ENCODE data around the gene REXO1.
A peak's percentile ranks its signal among the peaks of the same experiment; 100 is the strongest.
"Not testable (repeated sequence)": the region's sequence is repeated elsewhere in the genome, so short reads cannot be mapped to it uniquely, and the experiment has no call there.

The REXO1 gene

GRCh38 chr19:1811472-1811894, 36.8 kb downstream of the REXO1 start:
- peak in 1 of 2 experiments; percentile 17 for DNase-seq

- DNase-seq = no peak
These were observed 37.7 kb downstream of the REXO1 start for GRCh38 chr19:1810439-1811160.

GRCh38 chr19:1809678-1810077, 38.6 kb downstream of the REXO1 start:
- DNase-seq = no peak

DNA sequence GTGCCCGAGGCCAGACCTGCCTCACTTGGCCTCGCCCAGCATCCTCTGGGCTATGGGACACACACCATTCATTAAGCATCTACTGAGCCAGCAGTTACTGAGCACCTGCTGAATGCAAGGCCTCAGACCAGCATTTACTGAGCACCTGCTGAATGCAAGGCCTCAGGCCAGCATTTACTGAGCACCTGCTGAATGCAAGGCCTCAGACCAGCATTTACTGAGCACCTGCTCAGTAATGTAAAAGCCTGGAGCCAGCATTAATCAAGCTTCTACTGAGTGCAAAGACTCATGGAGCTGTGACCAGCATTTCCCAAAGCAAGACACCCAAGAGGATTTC, 39.9 kb downstream of the REXO1 start:
- no peak for DNase-seq

GRCh38 chr19:1807695-1808394, 40.4 kb downstream of the REXO1 start:
- no peak for DNase-seq

DNA sequence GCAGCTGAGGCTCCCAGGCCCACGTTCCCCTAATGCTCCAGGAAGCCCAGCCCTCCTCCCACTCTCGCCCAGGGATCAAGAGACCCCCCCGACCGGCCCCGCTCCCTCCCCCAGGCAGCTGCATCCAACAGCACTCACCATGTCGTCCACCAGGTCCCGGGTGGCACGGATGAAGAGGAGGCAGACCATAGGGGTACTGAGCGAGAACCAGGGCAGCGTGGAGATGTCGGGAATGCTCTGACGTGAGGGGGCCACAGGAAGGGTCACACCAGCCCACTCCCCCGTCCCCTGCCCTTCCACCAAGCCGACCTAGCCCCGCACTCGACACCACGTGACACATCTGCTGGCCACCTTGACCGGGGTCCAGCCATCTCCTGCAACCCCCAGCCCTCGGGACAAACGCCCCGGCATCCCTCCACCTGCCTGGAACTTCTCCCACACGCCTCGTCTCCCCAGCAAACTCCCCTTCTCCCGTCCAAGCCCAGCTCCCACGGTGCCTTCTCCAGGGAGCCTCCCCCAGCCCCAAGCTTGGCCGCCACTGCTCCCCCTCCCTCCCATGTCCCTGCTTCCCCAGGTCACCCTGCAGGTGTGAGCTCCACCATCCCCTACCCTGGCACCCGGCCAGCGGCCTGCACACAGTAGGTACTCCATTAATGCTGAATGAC, 41.1 kb downstream of the REXO1 start:
- DNase-seq = no peak

DNA sequence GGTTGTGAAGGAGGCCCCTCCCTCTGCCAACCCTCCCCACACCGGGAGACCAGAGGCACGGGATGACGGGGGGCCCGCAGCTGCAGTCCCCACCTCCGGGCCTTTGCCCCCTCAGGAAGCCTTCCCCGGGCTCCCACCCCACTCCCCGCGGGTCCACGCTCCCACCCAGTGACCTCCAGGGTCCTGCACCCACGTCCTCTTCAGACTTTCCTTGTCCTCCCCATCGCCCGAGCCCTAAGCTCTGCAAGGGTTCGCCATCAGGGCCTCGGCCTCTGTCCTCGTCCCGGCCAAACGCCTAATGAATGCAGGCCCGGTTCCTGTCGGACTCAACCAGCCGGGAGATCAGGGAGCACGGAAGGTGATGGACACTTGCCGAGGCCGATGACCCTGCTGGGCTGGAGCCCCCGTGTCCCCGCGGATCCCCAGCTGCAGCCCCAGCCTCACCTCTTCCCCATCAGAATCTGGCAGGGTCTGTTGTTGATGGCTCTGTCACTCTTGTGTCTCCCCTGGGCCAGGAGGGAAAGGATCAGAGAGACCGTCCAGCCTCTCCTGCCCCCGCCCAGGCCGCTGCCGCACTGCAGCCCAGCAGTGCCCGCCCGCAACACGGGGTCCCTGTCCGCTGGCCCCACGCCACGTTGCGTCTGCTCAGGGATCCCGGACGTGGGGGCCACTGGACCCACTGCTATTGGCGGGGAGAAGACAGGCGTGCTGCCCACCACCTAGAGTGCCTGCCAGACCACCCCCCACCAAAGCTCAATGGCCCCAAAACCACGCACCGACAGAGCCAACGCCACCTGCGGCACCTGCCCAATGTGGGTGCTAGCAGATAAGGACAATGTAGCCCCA, 41.9 kb downstream of the REXO1 start:
- no peak for DNase-seq

- no peak for DNase-seq
These were observed 42.7 kb downstream of the REXO1 start for GRCh38 chr19:1805401-1806183.

DNA sequence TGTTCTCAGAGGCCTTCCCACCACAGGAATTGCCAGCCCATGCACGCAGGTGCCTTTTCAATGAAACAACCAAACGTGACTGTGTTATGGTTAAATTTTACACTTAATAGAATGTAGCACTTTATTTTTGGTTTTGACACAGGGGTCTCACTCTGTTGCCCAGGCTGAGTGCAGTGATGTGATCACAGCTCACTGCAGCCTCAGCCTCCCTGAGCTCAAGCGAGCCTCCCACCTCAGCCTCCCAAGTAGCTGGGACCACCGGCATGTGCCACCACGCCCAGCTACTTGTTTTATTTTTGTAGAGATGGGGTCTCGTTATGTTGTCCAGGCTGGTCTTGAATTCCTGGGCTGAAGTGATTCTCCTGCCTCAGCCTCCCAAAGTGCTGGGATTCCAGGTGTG, 43.4 kb downstream of the REXO1 start:
- no peak for DNase-seq

DNA sequence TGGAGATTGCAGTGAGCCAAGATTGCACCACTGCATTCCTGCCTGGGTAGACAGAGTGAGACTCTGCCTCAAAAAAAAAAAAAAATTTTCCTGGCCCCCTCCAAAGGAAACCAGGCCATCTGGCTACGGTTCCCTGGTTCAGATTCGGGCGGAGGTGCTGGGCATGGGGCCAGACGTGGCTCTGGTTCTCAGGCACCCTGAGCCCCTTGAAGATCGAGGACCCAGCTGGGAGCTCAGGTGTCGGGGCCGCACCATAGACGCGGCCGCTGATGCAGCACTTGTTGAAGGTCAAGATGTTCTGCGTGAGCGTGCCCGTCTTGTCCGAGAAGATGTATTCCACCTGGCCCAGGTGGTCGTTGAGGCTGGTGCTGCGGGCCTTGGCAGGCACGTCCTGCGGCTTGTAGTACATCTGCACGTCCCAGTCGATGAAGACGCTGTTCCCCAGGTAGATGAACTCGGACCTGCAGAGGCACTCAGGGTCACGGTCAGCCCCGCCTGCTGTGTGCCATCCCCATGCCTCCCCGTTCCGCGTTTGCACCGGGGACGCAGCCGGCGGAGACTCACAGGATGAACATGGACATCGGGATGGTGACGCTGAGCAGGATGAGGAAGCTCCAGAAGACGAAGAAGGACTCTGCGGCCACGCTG, 48.5 kb downstream of the REXO1 start:
- no peak for DNase-seq

DNA sequence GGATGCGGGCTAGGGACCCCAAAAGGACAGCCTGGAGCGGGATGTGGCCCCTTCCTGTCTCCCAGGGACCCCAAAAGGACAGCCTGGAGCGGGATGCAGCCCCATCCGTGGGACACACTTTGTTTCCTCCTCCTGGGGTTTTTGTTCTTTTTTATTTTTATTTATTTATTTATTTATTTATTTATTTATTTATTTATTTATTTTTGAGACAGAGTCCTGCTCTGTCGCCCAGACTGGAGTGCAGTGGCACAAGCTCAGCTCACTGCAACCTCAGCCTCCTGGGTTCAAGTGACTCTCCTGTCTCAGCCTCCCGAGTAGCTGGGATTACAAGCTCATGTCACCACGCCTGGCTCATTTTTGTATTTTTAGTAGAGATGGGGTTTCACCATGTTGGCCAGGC, 51.0 kb downstream of the REXO1 start:
- not testable (repeated sequence) for DNase-seq

GRCh38 chr19:1796395-1797142, 51.7 kb downstream of the REXO1 start:
- DNase-seq = no peak

DNA sequence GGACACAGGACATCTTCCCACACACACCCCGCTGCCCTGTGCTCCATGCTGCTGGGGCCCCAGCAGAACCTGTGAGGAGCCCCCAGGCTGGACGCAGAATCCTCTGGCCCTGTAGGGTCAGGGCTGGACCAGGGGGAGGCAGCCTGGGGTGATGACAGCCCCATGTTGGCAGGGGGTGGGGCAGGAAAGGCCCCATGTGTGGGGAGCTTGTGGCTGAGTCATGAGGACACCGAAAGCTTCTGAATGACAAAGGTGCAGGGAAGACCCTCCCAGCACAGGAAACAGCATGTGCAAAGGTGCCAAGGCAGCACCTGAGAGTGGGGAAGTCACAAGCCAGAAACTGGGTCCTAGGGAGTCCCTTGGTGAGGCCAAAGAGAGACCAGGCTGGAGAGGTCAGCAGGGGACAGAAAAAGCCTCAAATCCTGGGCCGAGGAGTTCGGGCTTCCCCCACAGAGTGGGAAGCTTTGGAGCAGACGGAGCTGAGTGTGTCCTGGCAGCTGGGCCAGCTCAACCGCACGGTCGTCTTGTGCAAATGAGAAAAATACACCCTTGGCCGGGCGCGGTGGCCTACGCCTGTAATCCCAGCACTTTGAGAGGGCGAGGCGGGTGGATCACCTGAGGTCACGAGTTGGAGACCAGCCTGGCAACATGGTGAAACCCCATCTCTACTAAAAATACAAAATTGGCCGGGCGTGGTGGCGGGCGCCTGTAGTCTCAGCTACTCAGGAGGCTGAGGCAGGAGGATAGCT, 53.7 kb downstream of the REXO1 start:
- no peak for DNase-seq

GRCh38 chr19:1791879-1792278, 56.4 kb downstream of the REXO1 start:
- no peak for DNase-seq

GRCh38 chr19:1790054-1790792, 58.1 kb downstream of the REXO1 start:
- no peak for DNase-seq

GRCh38 chr19:1789261-1790041, 58.8 kb downstream of the REXO1 start:
- no peak for DNase-seq

GRCh38 chr19:1787116-1787515, 61.2 kb downstream of the REXO1 start:
- DNase-seq = no peak

DNA sequence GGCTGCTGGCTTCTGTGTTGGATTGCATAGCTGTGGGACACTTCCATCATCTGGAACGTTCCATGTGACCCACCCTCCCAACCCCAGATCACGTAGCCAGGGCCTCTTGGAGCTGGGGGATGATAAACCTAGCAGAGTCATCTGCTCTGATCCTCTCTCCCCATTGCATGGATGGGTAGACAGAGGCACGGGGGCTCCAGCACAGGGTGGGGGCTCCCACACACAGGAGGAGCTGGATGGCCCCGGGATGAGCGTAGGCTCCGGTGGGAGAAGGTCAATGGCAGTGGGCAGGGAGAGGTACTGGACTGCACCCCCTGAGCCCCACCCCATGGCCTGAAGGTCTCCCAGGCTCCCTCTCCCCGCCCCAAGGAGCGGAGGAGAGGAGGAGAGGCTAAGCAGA, 61.6 kb downstream of the REXO1 start:
- DNase-seq = no peak

- DNase-seq = no peak
These were observed 63.0 kb downstream of the REXO1 start for GRCh38 chr19:1785310-1785709.
